IPS-18c (cell line): ENCODE measurements around the gene SLC8A2.

Source experiments
- H3K4me3 ChIP-seq: 2 replicates; pipeline ENCODE4 v1.7.0; 2013; ENCODE audit warnings: low read depth, mild to moderate bottlenecking, low read length, moderate library complexity; ENCODE audit not compliant: insufficient read depth
- H3K9me3 ChIP-seq: one replicate; pipeline ENCODE4 v1.6.1; 2013; ENCODE audit warnings: mild to moderate bottlenecking, low read length, moderate library complexity; ENCODE audit not compliant: control insufficient read depth, insufficient read depth

SLC8A2 gene

DNA sequence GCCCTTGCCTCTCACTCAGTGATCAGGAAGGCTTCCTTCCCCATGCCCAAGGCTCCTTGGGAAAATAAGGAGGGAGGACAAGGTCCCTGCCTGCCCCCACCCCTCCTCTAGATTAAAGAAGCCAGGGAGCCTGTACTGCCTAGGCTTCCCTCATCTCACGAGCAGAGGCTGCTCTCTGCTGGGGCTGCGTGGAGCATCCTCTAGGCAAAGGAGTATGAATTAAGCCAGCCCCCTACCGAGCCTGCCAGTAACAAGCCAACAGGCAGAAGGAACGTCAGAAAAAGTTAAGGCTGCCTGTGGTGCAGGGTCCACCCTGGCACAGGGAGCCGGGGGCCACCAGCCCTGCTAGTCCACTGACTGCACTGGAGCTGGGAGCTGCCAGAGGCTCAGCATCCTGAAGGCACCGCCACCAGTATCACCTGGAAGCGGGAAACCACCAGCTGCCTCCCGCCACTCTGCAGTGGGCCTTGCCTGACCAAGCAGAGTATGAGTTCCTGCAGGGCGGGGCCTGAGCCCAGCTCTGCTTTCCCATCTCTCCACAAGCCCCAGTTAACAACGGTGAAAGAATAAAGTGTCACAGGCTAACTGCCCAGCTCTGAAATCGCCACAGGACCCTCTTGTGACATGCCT, 36.3 kb upstream of the SLC8A2 start:
- Histone ChIP-seq H3K9me3 (no peaks in the 10 kb centered on the region), H3K4me3 (no peak overlapping the region)

DNA sequence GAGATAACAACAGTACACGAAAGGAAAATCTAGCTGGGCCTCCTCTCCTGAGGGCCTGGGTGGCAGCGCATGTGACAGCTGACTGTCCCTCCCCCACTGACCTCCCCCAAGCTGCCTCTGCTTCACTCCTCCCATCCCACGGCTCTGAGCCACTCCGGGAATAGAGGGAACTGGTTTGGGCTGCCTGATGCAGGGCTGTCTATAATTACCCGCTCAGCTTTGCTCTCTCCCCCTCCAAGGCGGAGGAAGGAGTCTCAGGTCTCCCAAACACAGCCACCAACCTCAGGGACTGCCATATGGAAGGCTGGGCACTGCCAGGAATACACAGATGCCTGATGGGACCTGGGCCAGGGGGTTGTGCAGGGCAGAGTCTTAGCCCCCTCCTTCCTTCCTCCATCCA, 35.3 kb upstream of the SLC8A2 start:
- Histone ChIP-seq H3K4me3 (no peak overlapping the region), H3K9me3 (peaks cover 2% of the 10 kb centered on the region)

DNA sequence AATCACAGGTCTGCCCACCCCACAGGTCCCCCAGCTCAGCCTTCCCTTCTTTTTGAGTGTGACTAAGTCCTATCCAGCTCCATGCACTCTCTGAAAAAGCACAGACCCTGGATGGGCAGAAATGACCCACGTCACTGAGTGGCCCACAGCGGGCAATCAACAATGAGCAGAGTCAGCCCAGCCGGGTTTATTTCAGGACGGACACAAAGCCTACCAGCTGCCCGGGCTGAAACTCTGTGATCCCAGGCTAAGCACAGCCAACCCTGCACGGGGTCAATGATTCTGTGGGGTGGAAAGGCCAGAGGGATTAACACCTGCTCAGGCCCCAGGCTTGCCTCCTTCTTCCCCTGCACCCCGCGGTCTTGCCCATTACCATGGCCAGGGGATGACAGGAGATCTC, 34.8 kb upstream of the SLC8A2 start:
- H3K9me3 ChIP-seq, result peaks cover 2% of the 10 kb centered on the region
- no peak overlapping the region for H3K4me3 ChIP-seq

DNA sequence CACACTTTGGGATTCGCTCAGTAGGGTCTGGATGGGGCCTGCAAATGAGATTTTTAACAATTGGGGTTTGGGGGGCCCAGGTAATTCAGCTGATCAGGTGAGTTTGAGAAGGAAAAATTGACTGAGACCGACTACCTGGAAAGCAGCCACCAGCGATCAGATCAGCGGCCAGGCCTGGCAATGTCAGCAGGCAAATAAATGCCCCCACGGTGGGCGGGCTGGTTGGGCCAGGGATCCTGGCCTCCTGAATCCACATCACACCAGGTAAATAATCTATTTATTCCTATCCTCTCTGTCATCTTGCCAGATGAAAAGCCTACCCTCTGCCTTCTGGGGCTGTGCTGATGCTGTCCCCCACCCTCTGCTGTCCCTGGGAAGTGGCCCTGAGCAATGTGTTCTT, 33.8 kb upstream of the SLC8A2 start:
- H3K9me3 ChIP-seq, result peaks cover 2% of the 10 kb centered on the region
- H3K4me3 ChIP-seq, result no peak overlapping the region

DNA sequence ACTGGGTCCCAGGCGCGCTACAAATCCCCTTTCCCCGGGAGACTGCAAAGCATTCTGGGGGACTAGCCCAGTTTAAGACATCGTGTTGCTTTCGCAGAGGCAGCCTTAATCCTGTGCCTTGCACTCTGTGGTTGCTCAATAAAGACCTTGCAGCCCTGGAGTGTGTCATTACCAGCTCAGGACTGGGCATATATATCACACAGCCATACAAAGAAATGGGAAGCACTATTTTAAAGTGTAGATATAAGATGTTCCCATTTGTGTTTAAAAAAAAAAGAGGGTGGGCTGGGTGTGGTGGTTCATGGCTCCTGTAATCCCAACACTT, 32.1 kb upstream of the SLC8A2 start:
- Histone ChIP-seq H3K9me3 (peaks cover 2% of the 10 kb centered on the region), H3K4me3 (no peak overlapping the region)

DNA sequence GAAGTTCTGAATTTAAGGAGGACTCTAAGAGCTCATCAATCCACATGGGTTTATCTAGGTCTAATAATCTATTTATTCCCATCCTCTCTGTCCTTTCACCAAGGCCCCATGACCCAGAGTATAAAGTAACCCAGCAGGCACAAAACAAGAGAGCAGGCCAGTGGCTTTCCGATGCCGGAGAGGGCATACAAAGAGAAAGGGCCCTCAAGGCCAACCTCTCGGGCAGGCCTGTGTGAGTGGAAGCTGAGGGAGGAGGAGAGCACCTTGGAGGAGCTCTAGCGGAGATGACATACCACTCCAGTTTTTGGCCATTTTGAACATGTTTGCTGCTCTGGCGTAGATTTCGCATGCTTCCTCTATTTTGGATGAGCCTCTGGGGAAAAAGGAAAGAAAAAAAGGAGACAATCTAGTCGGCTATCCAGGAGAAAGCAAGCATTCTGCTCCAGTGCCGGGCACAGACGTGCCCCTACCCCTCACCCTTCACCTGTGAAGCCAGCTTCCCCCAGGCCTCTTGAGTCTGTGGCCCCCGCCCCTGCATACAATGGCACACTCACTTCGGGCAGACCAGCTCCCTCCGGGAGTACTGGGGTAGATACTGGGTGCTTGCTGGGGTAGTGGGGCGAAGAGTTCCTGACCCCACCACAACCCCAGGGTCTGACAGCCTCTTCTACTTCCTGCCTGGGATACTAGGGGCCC, 31.6 kb upstream of the SLC8A2 start:
- H3K9me3 ChIP-seq, result peaks cover 2% of the 10 kb centered on the region
- no peak overlapping the region for H3K4me3 ChIP-seq

DNA sequence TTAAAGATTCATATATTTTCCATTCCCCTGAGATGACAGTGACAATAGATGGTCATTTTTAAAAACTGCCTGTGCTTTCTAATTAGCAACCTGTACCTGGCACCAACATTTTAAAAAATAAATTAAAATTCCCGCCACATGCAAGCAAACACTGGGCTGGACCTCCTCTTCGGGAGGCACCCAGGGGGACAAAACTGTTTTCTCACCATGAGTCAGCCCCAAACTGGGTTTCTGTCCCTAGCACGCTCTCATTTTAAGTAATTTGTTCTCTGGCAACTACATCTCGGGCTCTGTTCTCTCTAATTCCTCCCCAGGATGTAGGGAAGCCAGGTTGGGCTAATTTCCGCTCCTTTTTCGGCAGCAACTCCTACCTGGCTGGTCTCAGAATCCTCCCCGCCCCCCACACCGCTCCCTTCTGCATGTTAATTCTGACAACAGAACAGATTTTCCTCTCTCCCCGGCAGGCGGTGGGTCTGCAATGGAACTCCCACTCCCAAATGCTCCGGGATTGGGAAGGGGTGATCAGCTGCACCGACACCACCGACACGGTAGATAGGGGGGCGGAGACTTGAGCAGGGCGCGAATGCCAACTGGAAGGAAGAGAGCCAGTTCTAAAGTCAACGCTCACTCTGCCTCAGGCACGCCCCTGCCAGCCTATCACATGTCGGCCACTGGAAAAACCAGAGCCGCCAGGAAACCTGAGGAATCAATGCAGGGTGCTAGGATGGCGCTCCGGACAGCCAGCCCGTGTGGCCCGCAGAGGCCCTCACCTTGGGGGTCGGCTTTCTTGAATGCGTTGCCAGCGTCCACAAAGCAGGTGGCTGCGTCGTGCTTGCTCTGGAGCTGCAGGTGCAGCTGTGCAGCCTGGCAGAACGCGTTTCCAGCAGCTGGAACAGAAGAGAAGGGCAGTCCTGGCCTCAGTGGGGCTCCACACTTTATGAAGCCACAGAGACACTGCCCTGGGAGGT, 28.5 kb upstream of the SLC8A2 start:
- no peak overlapping the region for H3K4me3 ChIP-seq
- H3K9me3 ChIP-seq, result peaks cover 2% of the 10 kb centered on the region

GRCh38 chr19:47499371-47499770, 27.7 kb upstream of the SLC8A2 start:
- Histone ChIP-seq H3K9me3 (peaks cover 2% of the 10 kb centered on the region), H3K4me3 (no peak overlapping the region)

- Histone ChIP-seq H3K4me3 (no peak overlapping the region), H3K9me3 (peaks cover 2% of the 10 kb centered on the region)
Observed at GRCh38 chr19:47498561-47498960, 26.9 kb upstream of the SLC8A2 start.

DNA sequence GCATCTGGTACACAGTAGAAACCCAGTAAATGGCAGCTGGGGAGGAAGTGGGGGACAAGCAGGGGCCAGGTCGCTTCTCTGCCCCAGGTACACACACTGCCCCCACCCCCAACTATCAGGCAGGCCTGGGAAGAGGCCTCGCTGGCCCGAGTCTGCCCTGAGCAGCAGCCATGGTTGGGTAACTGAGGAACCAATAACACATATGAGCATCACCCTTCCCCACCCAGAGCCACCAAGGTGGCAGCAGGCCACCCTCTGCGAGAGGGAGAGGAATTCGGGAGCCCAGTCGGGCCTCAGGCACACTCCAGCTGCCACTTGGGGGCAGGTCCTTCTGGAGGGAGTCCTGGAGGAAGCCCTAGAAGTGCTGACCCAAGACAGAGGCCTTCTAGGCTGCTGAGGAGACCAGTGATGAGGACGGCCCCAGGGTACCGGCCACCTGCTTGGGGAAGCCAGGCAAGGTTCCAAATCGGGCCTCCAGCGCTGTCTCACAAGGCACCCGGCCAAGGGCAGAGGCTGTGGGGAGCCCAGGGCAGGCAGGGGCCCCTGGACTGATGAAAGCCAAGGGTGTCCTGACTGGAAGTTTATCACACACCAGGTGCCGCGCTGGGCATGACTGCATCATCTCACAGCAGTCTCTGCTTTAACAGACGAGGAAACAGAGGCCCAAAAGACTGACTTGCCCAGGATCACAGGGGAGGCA, 26.3 kb upstream of the SLC8A2 start:
- Histone ChIP-seq H3K4me3 (no peak overlapping the region), H3K9me3 (peaks cover 2% of the 10 kb centered on the region)

DNA sequence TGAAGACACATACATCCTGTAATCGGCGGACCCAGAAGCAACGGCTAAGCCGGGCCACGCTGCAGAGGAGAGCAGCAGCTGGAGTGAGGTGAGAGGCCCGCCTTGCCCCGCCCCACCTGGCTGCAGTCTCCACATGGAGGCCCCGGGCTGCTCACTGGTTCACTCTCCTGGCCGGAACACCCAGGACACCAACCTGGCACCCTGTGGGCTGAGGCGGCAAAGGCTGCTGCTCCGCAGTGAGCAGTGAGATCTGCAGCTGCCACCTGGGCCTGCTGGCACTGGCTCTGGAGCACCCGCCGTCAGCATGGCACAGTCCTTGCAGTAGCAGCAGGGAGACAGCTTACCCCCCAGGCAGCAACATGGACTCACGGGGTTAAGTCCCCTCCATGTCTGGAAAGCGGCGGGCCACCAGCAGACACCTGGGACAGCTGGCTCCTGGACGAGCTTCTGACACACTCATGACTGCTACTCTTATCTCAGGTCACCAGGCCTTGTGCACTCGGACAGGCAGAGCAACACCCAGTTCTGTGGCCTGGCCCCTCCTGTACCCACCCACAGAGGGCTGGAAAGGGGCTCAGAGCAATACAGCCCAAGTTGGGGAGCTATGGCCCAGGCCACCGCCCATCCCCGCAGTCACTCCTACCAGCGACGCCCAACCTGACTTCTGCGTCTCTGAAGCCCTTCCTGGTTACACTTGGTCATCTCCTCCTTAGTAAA, 25.5 kb upstream of the SLC8A2 start:
- no peaks in the 10 kb centered on the region for H3K9me3 ChIP-seq
- H3K4me3 ChIP-seq, result no peak overlapping the region

DNA sequence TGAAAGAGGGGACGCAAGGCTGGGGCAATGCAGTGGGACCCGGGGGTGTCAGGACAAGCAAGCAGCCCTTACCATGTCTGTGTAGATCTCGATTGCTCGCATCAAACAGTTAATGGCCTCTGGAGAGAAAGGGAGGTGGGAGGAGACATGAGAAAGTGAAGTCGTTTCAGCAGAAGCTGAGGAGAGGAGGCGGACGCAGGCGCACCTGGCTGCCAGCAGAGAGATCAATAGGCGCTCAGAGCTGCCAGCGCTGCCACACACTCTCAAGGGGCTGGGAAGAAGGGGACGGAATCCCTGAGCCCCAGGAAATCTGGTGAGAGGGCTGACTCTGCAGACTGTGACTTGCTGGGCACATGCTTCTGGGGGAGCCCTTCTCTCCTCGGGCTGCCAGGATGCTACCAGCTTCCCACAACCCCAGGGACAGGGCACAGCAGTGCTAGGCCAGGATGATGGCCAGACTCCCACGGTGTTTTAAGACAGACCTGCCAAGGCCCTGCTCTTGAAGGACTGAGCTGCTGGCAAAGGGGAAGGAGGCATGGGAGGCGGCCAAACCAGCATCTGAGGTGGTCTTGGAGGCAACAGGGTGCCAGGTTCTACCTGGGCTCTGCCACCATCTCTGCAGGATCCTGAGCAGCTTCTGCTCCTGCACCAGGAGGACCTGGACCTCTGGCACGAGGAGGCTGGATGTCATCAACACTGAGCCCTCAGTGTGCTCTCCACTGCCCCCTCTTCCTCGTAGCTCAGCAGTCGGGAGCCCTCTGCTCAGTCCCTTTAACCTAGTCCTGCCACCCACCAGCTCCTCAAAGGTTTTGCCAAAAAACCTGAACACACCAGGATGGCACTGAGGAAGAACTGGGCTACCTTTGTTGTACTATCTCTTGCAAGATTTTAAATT, 24.0 kb upstream of the SLC8A2 start:
- no peaks in the 10 kb centered on the region for H3K9me3 ChIP-seq
- no peak overlapping the region for H3K4me3 ChIP-seq

DNA sequence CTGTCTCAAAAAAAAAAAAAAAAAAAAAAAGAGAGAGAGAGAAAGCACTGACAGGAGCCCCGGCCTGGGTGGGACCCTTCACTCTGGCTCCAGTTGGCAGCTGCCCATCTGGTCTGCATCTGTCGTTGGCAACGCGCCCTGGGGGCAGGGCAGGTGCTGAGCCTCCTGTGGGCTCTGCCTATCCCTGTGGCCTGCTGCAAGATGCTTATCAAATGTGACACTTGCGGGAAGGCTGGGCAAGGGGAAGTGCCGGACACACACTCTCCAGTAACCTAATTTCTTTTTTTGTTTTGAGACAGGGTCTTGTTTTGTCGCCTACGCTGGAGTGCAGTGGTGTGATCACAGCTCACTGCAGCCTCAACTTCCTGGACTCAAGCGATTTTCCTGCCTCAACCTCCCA, 23.0 kb upstream of the SLC8A2 start:
- no peak overlapping the region for H3K4me3 ChIP-seq
- no peaks in the 10 kb centered on the region for H3K9me3 ChIP-seq

DNA sequence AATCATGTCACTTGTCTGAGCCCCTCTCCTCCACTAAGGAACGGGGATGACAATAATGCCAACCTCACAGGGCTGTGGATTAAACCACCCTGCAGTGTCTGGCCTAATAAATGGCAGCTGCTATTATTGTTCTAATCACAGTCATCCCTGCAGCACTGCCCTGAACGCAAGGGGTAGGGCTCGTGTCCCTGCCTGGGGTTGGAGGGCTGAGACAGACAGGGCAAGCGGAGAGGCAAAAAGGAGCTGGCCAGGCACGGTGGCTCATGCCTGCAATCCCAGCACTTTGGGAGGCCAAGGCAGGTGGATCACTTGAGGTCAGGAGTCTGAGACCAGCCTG, 22.5 kb upstream of the SLC8A2 start:
- H3K9me3 ChIP-seq, result no peaks in the 10 kb centered on the region
- no peak overlapping the region for H3K4me3 ChIP-seq

- H3K9me3 ChIP-seq, result no peaks in the 10 kb centered on the region
Observed at GRCh38 chr19:47493378-47494210, 21.9 kb upstream of the SLC8A2 start.

More at GRCh38 chr19:47493378-47494210, 21.9 kb upstream of the SLC8A2 start:
- H3K4me3 ChIP-seq, result no peak overlapping the region
